ENCODE data around the gene GATA6.
A peak's percentile ranks its signal among the peaks of the same experiment; 100 is the strongest.
"Not testable (repeated sequence)": the region's sequence is repeated elsewhere in the genome, so short reads cannot be mapped to it uniquely, and the experiment has no call there.

Gene GATA6

GRCh38 chr18:22207021-22207758, 37.8 kb downstream of the GATA6 start:
- DNase-seq (ENCODE audit: low read depth): no peak

DNA sequence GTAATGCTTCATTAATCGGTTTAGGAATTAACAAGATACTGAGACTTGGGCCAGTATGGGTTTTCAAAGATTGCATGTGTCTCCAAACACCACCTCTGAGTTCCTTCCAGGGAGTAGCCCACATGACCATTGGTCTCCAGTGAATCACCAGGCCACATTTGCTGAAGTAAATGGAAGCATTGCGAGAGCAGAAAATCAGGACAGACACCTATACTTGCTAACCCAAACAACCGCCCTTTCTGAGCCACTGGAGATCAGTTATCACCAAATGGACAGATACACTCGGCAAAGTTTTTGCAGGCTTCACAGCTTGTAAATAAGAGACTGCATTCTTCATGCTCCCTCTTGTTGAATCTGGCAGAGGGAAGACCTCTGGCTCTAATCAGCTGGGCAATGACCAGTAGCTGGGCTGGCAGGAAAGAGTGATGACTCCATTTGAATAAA, 40.9 kb downstream of the GATA6 start:
- DNase-seq (ENCODE audit: low read depth): no peak

DNA sequence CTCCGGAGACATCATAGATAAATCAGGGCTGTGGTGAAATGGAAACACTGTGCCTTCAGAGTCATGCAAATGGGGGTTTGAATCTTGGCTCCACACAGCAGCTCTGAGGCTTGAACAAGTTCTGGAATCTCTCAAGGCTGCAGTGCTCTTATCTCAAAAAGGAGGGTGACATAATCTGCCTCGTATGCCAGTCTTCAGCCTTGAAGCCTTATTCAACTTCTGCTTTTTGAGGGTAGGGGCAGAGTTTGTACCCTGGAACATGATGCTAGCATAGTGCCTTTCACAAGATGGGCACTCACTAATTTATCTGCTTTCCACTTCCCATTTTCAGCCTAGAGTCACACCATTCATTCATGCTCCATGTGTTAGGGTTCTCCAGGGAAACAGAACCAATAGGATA, 42.3 kb downstream of the GATA6 start:
- DNase-seq (ENCODE audit: low read depth): no peak

DNA sequence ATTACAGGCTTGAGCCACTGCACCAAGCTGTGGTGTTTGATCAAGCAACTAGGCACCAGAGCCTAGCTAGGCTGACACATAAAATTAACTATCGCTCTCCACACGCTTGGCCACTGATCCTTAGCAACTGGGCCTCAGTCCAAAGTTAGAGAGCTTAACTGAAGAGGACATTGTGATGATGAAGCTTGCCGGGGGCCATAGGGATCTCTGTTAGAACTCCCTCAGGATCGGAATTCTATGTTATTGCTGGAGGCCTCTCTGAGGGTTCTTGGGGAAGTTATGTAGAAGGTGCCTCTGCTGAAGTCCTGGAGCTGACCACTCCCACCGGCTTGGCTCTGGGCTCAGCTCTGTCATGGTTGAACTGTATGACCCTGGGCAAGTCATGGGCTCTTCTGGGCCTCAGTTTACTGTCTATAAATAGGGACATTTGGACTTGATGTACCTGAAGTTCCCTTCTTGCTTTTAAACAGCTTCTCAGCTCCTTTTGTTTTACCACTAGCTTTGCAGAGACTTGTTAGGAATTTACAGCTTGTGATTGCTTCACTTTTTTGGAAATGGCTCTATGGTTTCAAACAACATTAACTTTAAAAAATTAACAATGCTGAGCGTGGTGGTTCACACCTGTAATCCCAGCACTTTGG, 44.1 kb downstream of the GATA6 start:
- no peak for DNase-seq (ENCODE audit: low read depth)

DNA sequence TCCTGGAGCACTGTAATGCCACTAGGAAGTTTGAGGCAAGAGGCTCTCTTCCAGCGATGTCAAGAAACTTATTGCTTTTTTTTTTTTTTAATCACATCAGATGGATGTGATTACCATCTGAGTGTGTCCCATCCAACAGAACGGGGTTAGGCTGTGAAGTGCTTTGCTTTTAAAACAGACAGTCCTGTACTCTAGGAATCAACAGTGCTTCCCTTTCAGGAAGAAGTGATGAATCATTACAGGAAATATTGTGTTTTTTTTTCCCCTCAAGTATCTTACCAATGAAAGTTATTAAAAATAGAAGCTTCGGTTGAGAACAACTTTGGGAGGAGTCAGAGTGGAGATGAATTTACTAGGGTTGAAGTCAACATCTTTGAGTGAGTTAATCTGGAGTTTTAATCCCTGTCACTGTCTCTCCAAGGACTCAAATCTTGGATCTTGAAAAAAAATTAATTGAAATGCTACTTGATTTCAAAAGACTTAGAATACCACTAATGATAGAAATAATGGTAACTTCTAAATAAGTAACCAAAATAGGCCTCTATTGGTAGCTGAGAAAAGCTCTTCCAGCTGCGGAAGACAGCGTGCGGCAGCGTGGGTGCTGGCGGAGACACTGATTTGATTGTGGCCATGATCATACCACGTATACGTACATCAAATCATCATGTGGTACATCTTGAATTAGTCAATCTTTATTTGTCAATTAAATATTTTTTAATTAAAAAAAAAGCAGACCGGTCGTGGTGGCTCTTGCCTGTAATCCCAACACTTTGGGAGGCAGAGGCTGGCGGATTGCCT, 45.5 kb downstream of the GATA6 start:
- peak; percentile 30 for DNase-seq (ENCODE audit: low read depth)

DNA sequence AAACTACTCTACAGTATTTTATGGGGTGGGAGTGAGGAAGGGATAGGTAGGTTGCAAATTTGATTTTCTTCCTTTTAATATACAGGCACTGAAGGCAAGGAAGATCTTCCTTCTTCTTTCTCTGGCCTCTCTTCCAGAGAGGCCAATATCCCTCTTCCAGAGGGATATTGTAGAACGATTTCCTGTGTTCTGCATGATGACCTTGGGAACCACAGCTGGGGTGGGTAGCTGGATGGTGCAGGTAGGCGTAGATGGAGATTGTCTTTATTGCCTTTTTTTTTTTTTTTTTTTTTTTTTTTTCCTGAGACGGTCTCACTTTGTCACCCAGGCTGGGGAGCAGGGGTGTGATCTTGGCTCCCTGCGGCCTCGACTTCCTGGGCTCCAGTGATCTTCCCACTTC, 49.4 kb downstream of the GATA6 start:
- DNase-seq (ENCODE audit: low read depth): no peak

GRCh38 chr18:22219568-22220355, 50.4 kb downstream of the GATA6 start:
- DNase-seq (ENCODE audit: low read depth): no peak

- not testable (repeated sequence) for DNase-seq (ENCODE audit: low read depth)
Measured at GRCh38 chr18:22220585-22220984, 51.2 kb downstream of the GATA6 start.

DNA sequence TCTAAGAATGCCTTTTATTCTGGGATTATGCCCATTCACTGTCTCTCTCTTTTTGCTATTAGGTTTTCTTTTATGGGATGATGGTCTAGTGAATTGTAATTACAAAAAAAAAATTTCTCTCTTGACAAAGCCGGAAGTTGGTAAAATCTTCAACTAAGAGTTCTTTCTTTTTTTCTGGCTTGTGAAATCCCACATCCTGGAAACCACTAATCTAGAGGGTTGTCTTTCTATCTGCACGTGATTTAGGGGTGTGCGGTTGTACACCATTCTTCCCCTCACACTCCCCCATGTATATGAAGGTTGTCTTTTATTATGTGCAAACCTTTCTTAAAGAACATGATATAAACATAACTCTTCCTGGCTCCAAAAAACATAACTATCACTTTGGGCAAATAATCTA, 52.0 kb downstream of the GATA6 start:
- no peak for DNase-seq (ENCODE audit: low read depth)

DNA sequence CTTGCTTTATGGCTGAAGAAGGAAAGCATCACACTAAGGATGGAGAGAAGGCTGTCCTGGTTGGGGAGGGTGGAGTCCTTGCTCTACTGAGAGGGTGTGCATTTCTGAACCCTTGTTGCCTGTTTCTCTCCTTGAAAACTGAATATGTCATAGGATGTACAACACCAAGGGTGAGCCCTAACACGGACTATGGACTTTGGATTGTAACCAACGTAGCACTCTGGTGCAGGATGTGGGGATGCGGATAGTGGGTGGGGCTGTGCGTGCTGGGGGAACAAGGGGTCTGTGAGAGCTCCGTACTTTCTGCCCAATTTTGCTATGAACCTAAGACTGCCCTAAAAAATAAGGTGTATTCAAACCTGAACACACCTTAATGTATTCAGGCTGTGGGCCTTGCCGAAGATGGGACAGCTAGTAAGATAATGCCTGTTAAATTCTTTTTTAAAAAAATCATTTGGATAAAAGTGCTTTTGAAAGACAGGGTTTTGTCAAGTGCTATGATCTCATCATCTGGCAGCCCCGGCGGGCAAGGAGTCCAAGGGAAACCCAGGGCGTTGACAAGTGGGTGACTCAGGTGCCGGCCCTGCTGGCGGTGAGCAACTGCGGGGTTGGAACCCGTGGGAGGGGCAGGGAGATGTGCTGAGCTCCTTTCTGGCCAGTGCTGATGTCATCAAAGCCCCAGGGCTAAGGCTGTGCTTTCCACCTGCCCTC, 54.0 kb downstream of the GATA6 start:
- DNase-seq (ENCODE audit: low read depth): peak; percentile 91

- no peak for DNase-seq (ENCODE audit: low read depth)
Measured at GRCh38 chr18:22223965-22224322, 54.6 kb downstream of the GATA6 start.

DNA sequence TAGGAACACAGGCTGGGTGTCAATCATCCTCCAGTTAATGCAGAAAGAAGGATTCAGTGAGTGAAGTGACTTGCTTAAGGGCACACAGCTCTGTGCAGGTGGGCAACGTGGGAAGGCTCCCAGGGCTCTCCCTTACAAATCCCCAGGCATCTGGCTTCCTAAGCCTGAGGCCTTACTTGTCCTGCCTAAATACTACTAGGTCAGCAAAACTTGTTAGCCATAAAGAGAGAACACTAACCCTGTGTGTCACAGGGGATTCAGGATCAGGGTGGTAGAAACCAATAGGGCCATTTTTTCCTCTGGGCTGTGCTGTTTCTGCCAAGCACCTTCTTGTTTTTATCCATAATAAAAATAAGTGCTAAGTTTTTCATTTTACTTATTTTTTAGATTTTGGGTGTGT, 55.0 kb downstream of the GATA6 start:
- DNase-seq (ENCODE audit: low read depth): no peak

DNA sequence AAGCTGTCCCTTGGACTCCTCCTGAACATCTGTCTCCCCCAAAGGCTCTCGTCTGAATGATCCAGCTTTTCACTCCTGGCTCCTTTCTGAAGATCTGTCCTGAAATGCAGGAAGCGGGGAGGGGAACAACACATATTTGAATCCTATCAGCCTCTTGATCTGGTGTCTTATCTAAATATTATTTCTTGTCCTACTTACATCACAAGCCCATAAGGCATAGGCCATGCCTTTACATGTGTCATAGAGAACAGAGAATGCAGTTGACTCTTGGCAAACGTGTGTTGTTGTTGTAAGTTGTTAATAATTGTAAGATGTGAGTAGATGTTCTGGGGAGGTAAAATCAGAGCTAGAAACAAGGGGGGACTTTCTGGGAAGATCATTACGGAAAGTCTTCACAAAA, 57.4 kb downstream of the GATA6 start:
- DNase-seq (ENCODE audit: low read depth): no peak

DNA sequence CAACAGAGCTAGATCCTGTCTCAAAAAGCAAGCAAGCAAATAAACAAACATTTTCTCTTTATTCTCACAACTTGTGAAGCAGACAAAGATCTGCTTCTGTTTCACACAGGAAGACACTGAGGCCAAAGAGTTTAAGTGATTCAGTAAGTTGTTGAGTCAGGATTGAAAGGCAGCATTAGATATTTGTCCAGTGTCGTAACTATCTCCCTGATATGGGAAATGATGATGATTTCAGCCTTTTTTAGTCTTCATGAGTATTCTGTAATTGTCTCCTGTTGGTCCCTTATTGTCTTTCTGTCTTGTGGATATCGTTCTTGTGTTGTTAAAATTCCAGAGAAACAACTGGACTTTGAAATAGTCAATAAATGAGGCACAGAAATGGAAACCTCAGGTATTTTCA, 59.6 kb downstream of the GATA6 start:
- DNase-seq (ENCODE audit: low read depth): peak; percentile 18

DNA sequence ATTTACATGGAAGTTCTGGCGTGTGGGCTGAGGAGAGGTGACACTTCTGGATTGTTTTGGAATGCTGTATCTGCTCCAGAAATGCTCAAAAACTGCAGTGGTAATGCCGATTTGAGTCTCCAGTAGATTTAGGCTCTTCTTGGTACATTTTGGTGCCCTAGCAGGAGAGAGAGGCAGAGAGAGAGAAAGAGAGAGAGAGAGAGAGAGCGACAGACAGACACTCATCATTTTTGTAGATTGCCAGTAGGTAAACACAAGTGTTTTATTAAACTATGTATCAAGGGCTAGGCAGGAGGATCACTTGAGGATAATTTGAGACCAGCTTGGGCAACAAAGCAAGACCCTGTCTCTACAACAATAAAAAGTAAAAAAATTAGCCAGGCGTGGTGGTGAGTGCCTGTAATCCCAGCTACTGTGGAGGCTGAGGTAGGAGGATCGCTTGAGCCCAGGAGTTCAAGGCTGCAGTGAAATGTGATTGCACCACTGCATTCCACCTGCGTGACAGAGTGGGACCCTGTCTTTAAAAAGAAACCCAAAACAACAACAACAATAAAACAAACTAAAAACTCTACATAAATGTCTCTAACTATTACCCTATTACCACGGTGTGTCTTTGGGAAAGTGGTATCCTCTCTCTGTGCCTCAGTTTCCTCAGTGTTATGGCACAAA, 60.2 kb downstream of the GATA6 start:
- DNase-seq (ENCODE audit: low read depth): no peak

GRCh38 chr18:22230471-22230945, 61.1 kb downstream of the GATA6 start:
- peak; percentile 63 for DNase-seq (ENCODE audit: low read depth)

DNA sequence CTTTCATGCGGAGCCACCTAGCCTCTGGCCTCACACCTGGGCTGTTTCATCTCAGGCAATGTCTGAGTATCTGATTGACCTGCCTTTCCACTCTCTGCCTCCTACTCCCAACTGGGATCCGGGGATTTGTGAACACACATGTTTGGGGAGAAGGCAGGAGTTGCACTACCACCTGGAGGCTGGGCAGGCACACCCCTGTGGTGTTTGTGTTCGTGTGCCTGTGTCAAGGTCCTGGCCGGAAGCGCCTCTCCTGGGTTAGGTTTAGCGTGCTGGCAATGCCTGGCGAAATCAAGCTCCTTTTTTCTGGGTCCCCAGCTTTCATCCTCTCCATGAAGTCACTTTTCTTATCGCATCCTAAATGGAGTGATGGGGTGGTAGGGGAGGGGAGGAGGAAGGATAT, 63.9 kb downstream of the GATA6 start:
- DNase-seq (ENCODE audit: low read depth): no peak

DNA sequence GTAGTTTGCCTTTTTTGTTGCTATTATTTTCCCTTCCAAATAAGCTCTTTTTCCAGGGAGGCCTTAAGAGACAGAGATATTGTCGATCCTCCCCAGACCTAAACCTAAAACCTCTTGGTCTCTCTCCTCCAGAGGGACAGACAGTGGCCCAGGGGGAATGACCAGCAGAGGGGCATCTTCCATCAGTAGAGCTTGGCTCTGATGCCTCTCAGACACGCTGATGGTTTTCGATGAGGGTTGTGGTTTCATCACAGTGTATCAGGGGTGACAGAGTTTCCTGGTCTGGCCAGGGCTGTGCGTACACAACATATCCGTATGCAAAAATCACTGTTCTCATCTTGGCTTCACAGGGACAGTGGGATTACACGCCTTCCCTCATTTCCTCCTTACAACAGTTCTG, 68.6 kb downstream of the GATA6 start:
- no peak for DNase-seq (ENCODE audit: low read depth)

DNA sequence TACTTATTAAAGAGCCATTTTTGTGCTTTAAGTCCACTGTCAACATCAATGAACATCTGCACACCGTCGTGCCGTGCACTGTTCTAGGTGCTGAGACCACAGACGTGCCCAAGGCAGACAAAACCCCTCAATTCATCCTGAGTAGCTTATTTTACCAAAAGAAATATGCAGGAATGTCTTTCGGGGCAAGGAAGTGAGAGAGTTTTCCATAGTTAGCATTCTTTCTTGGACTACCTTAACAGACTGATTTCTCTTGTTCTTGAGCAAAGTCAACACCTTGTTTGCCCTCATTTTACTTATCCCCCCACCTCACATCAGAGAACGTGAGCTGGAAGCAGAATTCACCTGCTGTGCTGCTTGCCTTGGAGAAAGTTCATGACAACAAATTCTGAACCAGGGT, 69.3 kb downstream of the GATA6 start:
- no peak for DNase-seq (ENCODE audit: low read depth)

DNA sequence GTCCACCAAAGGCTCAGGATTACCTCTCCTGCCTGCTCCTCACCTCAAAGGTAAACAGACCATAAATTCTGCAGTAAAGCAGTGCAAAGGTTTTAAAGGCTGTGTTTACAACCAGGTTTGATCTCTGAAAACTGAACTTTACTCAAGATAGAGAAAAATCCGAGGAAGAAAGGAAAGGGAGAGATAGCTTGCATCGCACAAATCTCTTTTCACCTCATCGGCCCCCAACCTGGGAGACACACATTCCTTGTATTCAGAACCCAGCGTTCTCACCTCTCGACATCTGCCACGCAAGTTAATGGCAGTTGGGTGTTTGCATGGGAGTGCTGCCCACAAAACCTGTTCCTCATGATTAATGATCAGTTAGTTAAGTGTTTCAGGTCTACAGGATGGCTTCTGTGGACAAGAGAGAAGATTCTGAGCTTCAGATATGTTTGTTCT, 72.6 kb downstream of the GATA6 start:
- DNase-seq (ENCODE audit: low read depth): no peak

GRCh38 chr18:22243513-22243912, 74.1 kb downstream of the GATA6 start:
- DNase-seq (ENCODE audit: low read depth): no peak

All from ELR (cell line).